ENCODE results near the gene IRAK3.

DNA sequence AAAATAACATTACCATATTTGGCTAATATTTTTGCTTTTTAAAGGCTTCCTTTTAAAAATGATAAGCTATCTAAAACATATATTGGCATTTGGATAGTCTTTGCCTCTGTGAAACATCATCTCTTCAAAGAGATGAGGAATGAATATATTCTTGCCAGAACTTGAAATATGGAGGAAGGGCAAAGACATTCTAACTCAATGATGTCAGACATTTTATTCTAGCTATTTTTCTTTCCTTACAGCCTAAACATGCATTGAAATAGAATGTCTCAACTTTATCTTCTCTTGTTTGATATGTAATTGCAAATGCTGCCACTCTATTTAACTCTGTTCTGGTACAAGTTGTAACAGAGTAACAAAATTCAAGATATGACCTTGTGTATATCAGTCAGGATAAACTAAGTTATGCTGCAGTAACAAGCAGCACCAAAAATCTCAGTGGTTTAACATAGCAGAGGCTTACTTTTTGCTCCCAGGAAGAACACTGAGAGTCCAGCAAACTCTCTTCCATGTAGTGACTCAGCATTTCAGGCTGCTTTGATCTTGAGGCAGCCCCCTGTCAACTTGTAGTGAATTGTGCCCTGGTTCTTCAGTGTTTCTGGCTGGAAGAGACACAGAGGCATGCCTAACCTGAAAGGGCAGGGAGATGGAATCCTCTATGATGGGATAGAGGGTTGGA, 11.0 kb downstream of the IRAK3 start:
- TF ChIP-seq CTCF (IDR thresholded peaks at IDR 0.05) (no peak), POLR2A (IDR thresholded peaks at IDR 0.05) (no peak)

Data from Peyer's patch (tissue), 4 donors.